ENCODE data around the gene PIP5K1C.
A peak's percentile ranks its signal among the peaks of the same experiment; 100 is the strongest.

PIP5K1C gene

DNA sequence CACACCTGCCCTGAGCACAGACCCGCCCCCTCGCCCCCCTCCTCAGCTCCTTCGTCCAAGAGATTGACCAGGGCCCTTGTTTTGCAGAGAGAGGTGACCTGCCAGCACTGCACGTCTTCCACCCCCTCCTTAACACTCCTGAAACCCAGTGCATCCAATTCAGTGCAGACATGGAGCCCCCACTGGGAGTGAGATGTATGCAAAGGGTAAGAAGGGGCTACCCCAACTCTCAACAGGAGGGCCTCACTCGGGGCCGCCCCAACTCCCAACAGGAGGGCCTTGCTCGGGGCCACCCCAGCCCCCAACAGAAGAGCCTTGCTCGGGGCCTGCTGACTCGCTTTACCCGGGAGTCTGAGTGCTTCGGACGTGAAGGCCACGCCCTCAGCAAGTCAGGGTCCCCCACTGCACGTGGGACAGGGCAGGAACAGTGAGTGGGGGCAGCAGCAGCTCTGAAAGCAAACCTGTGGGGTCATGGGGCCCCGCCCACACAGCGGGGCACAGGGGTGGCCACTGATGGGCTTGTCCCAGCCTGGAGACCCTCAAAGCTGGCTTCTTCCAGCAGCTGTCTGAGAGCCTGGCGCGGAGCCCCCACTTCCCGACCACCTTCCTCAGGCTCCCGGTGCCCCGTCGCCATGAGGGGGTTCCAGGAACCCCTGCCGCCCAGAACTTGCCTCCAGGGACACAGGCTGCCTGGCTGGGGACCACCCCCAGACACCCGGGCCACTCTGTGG lies 79.3 kb downstream of the PIP5K1C start:
- TF ChIP-seq, protein P1, sequence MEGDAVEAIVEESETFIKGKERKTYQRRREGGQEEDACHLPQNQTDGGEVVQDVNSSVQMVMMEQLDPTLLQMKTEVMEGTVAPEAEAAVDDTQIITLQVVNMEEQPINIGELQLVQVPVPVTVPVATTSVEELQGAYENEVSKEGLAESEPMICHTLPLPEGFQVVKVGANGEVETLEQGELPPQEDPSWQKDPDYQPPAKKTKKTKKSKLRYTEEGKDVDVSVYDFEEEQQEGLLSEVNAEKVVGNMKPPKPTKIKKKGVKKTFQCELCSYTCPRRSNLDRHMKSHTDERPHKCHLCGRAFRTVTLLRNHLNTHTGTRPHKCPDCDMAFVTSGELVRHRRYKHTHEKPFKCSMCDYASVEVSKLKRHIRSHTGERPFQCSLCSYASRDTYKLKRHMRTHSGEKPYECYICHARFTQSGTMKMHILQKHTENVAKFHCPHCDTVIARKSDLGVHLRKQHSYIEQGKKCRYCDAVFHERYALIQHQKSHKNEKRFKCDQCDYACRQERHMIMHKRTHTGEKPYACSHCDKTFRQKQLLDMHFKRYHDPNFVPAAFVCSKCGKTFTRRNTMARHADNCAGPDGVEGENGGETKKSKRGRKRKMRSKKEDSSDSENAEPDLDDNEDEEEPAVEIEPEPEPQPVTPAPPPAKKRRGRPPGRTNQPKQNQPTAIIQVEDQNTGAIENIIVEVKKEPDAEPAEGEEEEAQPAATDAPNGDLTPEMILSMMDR (IDR thresholded peaks at IDR 0.05; ENCODE audit: control insufficient read depth, extremely low read depth, insufficient read depth), result no peak
- DNase-seq (ENCODE audit: low read depth), result no peak
- no peak overlapping the region for H3K4me3 ChIP-seq (ENCODE audit: low read depth, low read length)

DNA sequence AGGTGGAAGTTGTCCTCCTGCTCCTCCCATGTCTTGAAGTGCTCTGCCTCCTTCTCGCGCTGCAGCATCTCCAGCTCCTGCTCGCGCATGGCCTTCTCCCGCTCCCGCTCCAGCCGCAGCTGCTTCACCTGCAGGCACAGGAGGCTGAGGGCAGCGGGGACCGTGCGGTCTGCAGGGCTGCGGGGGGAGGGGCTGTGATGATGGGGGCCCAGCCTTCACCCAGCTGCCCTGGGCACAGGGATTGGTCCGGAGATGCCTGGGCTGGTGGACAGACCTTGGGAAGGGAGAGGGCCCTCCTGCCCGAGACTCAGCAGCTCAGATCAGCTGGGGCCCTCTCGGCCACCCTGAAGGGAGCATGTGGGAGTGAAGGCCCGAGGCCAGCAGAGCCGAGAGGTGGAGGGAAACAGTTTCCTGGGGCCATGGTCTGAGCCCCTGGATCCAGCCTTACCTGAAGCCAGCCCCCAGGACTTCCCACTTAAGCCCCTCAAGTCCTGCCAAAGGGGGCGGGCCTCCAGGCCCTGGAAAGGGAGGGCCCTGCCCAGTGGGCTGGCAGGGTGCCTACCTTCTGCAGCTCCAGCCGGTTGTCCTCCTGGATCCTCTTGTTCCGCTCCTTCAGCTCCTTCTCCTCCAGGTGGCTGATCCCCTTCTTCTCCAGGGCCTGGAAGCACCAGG lies 80.0 kb downstream of the PIP5K1C start:
- DNase-seq (ENCODE audit: low read depth), result no peak
- no peak overlapping the region for H3K4me3 ChIP-seq (ENCODE audit: low read depth, low read length)
- TF ChIP-seq, protein P1 (IDR thresholded peaks at IDR 0.05; ENCODE audit: control insufficient read depth, extremely low read depth, insufficient read depth), result no peak

DNA sequence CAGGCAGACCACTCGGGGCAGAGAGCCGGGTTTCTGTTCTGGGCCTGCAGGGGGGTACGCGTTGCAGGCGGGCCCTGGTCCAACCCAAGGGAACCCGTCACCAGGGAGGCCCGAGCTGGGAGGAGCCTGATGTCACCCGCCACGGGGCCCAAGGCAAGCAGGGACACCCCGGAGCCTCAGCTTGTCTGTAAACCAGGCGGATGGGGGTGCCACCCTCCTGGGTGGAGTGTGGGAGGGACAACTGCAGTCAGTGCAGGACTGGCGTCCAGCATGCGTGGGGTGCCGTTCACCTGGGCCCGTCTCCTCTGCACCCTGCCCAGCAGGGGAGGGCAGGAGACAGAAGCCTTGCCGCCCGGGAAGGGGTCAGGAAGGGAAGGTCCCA lies 80.6 kb downstream of the PIP5K1C start:
- TF ChIP-seq, protein P1 (IDR thresholded peaks at IDR 0.05; ENCODE audit: control insufficient read depth, extremely low read depth, insufficient read depth), result no peak
- DNase-seq (ENCODE audit: low read depth), result no peak
- H3K4me3 ChIP-seq (ENCODE audit: low read depth, low read length), result no peak overlapping the region

DNA sequence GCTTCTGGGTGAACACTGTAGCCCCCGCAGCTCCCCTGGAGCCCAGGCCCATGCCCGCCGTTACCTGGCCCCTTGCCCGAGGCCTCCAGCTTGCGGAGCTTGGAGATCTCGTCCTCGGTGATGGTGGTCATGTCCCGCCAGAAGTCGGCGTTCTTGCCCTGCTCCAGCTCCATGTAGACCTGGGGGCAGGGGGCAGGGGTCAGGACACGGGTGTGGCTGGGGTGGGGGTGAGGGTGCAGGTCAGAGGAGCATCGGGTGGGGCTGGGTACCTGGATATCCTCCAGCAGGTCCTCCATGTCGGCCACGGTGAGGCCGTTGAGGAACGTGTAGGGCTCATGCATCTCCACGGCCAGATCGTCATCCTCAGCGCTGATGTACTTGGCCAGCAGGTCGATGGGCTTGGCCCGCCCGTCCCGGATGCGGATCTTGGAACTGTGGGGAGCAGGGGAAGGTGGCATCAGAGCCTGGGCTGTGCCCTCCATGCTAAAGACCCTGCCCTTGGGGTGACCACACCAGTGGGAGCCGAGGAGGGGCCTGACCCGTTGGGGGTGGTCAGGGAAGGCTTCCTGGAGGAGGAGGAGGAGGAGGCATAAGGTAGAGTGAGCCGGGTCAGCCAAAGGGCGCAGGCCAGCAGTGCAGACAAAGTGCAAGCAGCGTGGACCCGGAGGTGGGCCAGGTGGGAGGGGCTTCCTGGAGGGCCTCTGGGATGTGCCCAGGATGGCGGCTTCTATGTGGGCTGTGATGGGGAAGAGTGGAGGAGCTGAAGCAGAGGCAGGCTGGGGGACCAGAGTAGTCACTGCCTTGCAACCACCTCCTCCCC lies 81.2 kb downstream of the PIP5K1C start:
- TF ChIP-seq, protein P1 (IDR thresholded peaks at IDR 0.05; ENCODE audit: control insufficient read depth, extremely low read depth, insufficient read depth), result no peak
- no peak overlapping the region for H3K4me3 ChIP-seq (ENCODE audit: low read depth, low read length)
- DNase-seq (ENCODE audit: low read depth), result no peak

DNA sequence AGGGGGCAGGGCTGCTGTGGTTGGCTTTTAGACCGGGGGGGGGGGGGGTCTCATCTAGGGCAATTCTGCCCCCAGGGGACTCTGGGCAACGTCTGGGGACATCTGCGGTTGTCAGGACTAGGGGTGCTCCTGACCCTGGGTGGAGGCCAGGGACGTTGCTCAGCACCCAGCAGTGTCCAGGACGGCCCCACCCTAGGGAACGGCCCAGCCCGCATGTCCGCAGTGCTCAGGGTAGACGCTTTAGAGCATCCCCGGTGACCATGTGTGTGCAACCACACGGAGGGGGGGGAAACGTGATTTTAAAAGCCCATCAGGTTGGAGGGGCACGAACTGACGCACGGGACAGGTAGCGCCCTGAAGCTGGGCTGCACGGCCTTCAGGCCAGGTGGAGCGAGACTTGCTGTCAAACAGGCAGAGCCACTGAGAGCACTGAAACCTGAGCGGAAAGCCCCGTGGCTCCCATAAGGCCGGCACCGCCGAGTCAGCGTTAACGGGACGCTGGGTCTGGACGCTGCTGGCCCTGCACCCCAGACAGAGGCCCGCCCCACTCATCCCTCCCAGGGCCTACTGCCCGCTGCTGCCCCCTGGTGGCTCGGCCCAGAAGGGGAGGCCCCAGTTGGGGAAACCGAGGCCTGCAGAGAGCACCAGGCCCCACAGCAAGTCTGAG lies 82.0 kb downstream of the PIP5K1C start:
- no peak for DNase-seq (ENCODE audit: low read depth)
- TF ChIP-seq, protein P1 (IDR thresholded peaks at IDR 0.05; ENCODE audit: control insufficient read depth, extremely low read depth, insufficient read depth), result peak; percentile 84
- H3K4me3 ChIP-seq (ENCODE audit: low read depth, low read length), result no peak overlapping the region

DNA sequence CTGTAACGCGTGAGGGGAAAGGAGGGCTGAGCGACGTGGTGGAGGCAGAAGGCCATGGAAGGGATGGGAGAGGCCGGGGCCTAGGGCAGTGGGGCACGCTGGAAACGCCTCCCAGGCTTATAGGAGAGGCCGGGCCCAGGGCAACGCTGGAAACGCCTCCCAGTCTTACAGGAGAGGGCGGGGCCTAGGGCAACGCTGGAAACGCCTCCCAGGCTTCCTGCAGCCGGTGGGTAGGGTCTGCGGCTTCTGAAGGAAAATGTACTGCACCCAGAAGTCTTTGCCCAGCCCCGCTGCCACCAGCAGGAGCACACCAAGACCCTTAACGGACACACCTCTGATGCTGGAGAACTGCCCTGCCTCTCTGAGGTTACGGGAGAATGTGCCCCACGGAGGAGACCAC lies 82.8 kb downstream of the PIP5K1C start:
- TF ChIP-seq, protein P1 (IDR thresholded peaks at IDR 0.05; ENCODE audit: control insufficient read depth, extremely low read depth, insufficient read depth), result no peak
- H3K4me3 ChIP-seq (ENCODE audit: low read depth, low read length), result no peak overlapping the region
- no peak for DNase-seq (ENCODE audit: low read depth)

Measured in LNCaP clone FGC (cell line).